Thyroid gland (tissue), 4 donors: ENCODE results near the gene MTUS2. TPM values are rescaled to one million over a fixed set of nuclear protein-coding genes. Genes with fewer than 3 reads are reported as not detected.

Source experiments
- DNase-seq, 2 donors: peaks; one replicate each; pipeline ENCODE4 v3.0.0-alpha.2; 2019
- H3K27ac ChIP-seq, 3 donors: fragments of 200-600 bp; sonication (generic); 1 replicate in 2 of 3; 2 replicates in 1 of 3; pipeline ENCODE4 v1.5.1; 2016 to 2019; ENCODE audit warnings: mild to moderate bottlenecking in 1 of 3, moderate library complexity in 1 of 3
- H3K27me3 ChIP-seq: fragments of 200-600 bp; sonication (generic); one replicate; pipeline ENCODE4 v1.5.1; 2019
- H3K36me3 ChIP-seq, 2 donors: fragments of 200-600 bp; sonication (generic); one replicate each; pipeline ENCODE4 v1.5.1; 2016 to 2019
- H3K4me1 ChIP-seq, 2 donors: fragments of 200-600 bp; sonication (generic); one replicate each; pipeline ENCODE4 v1.5.1; 2017 to 2019
- H3K4me3 ChIP-seq, 3 donors: fragments of 200-600 bp; sonication (generic); replicated peaks in 1 of 3; 1 replicate in 2 of 3; 2 replicates in 1 of 3; pipeline ENCODE4 v1.5.1; 2016; ENCODE audit warnings: mild to moderate bottlenecking in 1 of 3
- H3K9me3 ChIP-seq: fragments of 200-600 bp; sonication (generic); one replicate; pipeline ENCODE4 v1.5.1; 2017
- CTCF ChIP-seq, 6 experiments: fragments of 200-600 bp in 3 of 6; fragments of 450-650 bp in 3 of 6; sonication (generic) in 3 of 6; IDR thresholded peaks; one replicate each; pipeline ENCODE4 v1.5.1; 2016 to 2019; ENCODE audit warnings: antibody characterized with exemption in 6 of 6, mild to moderate bottlenecking in 2 of 6, inconsistent platforms in 1 of 6, moderate library complexity in 1 of 6
- POLR2A ChIP-seq, 2 donors: fragments of 450-650 bp; IDR thresholded peaks; one replicate each; pipeline ENCODE4 v1.6.1; 2017; ENCODE audit warnings: antibody characterized with exemption in 2 of 2, mild to moderate bottlenecking in 2 of 2, moderate library complexity in 1 of 2
- WGBS, 2 donors: methylation state at CpG; one replicate each; pipeline ENCODE4 v1.1.5; 2017; 5-methylcytosine and 5-hydroxymethylcytosine counted together
- intact Hi-C: fragments of 100-400 bp; cut with DNase I; formaldehyde crosslinking; loops from one replicate; pipeline ENCODE4 v1.15.1; 2023
- total RNA-seq, 4 donors: library from RNA; depleted of rRNA; stranded (reverse); fragments of >200 nt; gene quantifications; one replicate each; pipeline ENCODE4 v1.2.3, GENCODE V29; 2016

Gene MTUS2
- total RNA-seq, 4 donors from 2014 or later, result 0.98 to 1.5 (median 1.1) TPM

DNA sequence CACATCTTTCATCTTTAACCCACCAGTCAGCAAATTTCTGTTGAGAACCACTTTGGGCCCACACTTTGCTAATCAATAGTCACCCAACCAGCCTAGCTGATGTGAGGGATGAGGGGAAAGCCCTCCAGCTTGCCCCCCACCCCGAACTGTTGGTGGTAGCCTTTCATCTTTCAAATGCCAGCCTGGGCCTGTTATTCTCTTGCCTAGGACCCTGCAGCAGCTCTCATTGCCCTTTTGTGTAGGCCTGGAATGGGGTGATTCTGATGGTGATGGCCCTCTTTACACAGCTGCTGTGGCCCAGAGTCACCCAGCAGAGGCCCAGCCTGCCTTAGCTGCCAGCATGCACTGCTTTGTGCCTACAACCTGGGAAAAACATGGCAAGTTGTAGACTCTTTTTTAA, 480.9 kb downstream of the MTUS2 start:
- TF ChIP-seq POLR2A (IDR thresholded peaks at IDR 0.05) (no peak), CTCF (IDR thresholded peaks at IDR 0.05) (no peak)
- Histone ChIP-seq H3K4me3 (no peak overlapping the region), H3K4me1 (no peaks in the 10 kb centered on the region), H3K9me3 (no peaks in the 10 kb centered on the region), H3K27me3 (no peaks in the 10 kb centered on the region), H3K27ac (no peak overlapping the region), H3K36me3 (no peaks in the 10 kb centered on the region)
- intact Hi-C loops, result no loop called here
- 71 to 72% methylated on average over 1 of the region's 1 CpG for WGBS, 2 donors
- no peak for DNase-seq

- Histone ChIP-seq H3K4me3 (no peak overlapping the region), H3K9me3 (no peaks in the 10 kb centered on the region), H3K36me3 (no peaks in the 10 kb centered on the region), H3K27me3 (no peaks in the 10 kb centered on the region), H3K4me1 (no peaks in the 10 kb centered on the region), H3K27ac (no peak overlapping the region)
- intact Hi-C loops, result no loop called here
- TF ChIP-seq POLR2A (IDR thresholded peaks at IDR 0.05) (no peak), CTCF (IDR thresholded peaks at IDR 0.05) (no peak)
- no peak for DNase-seq
These were observed 484.0 kb downstream of the MTUS2 start for GRCh38 chr13:29304148-29304547.

- H3K9me3 ChIP-seq, result no peaks in the 10 kb centered on the region
- H3K27ac ChIP-seq, result no peak overlapping the region
- WGBS, 2 donors, result 83 to 85% methylated on average over 2 of the region's 2 CpGs
- no peaks in the 10 kb centered on the region for H3K36me3 ChIP-seq
- DNase-seq, result no peak
- intact Hi-C loops, result no loop called here
- no peak overlapping the region for H3K4me3 ChIP-seq
- no peaks in the 10 kb centered on the region for H3K4me1 ChIP-seq
- TF ChIP-seq POLR2A (IDR thresholded peaks at IDR 0.05), result no peak
- TF ChIP-seq CTCF (IDR thresholded peaks at IDR 0.05), result no peak
- no peaks in the 10 kb centered on the region for H3K27me3 ChIP-seq
These were observed 490.7 kb downstream of the MTUS2 start for GRCh38 chr13:29310806-29311205.

GRCh38 chr13:29315847-29316246, 495.7 kb downstream of the MTUS2 start:
- H3K27ac ChIP-seq, result no peak overlapping the region
- no peaks in the 10 kb centered on the region for H3K36me3 ChIP-seq
- no peaks in the 10 kb centered on the region for H3K4me1 ChIP-seq
- no peak overlapping the region for H3K4me3 ChIP-seq
- no peaks in the 10 kb centered on the region for H3K27me3 ChIP-seq
- H3K9me3 ChIP-seq, result no peaks in the 10 kb centered on the region
- intact Hi-C loops, result no loop called here
- WGBS, 2 donors, result 75% methylated on average over 2 of the region's 2 CpGs
- TF ChIP-seq CTCF (IDR thresholded peaks at IDR 0.05) (no peak), POLR2A (IDR thresholded peaks at IDR 0.05) (no peak)
- no peak for DNase-seq

GRCh38 chr13:29317828-29318227, 497.7 kb downstream of the MTUS2 start:
- H3K27me3 ChIP-seq, result no peaks in the 10 kb centered on the region
- no peaks in the 10 kb centered on the region for H3K9me3 ChIP-seq
- intact Hi-C loops, result no loop called here
- TF ChIP-seq POLR2A (IDR thresholded peaks at IDR 0.05) (no peak), CTCF (IDR thresholded peaks at IDR 0.05) (no peak)
- no peaks in the 10 kb centered on the region for H3K4me1 ChIP-seq
- H3K4me3 ChIP-seq, result no peak overlapping the region
- H3K36me3 ChIP-seq, result no peaks in the 10 kb centered on the region
- no peak overlapping the region for H3K27ac ChIP-seq
- no peak for DNase-seq
- 52 to 54% methylated on average over 5 of the region's 5 CpGs for whole genome bisulfite sequencing, 2 donors
